Measurements from ENCODE around the gene RTN4. TPM values are rescaled to one million over a fixed set of nuclear protein-coding genes. Genes with fewer than 3 reads are reported as not detected.

The RTN4 gene
- polyA plus RNA-seq, 1 experiment, result 219 TPM

DNA sequence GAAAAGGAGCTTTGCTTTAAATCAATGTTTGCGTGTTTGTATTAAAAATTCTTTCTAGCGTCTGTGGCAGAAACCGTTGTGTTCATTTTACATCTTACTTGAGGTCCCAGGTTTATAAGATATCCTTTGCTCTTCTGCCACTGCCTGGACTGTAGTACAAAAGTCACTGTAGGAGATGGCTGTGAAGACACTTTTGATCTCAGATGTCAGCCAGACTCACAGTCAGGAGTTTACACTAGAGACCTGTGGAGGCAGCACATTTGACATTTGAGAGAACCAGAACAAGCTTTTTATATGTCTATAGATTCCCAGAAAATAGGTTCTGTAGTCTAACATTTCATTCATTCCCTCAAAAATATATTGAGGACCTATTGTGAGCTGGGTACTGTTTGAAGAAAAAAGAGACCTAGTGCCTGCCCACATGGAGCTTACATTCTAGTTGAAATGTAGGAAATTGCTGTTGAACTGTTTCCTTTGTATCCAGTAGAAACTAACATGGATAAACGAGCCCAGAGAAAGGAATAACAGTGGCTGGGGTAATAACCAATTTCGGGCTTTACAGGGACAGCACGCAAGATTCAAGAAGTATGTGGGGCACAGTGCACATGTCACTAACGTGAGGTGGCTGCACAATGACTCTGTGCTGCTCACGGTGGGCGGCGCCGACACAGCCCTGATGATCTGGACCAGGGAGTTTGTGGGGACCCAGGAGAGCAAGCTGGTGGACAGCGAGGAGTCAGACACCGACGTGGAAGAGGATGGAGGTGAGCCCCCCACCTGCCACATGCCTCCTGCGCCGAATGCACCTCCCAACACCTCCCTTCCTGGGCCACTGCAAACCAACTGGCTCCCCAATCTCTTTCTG, 122.3 kb downstream of the RTN4 start:
- CTCF ChIA-PET, result interaction anchor here (0.6 kb wide), 1 partner anchor 13 kb away, joined by 3 read pairs; no protein-coding TSS in a partner anchor

DNA sequence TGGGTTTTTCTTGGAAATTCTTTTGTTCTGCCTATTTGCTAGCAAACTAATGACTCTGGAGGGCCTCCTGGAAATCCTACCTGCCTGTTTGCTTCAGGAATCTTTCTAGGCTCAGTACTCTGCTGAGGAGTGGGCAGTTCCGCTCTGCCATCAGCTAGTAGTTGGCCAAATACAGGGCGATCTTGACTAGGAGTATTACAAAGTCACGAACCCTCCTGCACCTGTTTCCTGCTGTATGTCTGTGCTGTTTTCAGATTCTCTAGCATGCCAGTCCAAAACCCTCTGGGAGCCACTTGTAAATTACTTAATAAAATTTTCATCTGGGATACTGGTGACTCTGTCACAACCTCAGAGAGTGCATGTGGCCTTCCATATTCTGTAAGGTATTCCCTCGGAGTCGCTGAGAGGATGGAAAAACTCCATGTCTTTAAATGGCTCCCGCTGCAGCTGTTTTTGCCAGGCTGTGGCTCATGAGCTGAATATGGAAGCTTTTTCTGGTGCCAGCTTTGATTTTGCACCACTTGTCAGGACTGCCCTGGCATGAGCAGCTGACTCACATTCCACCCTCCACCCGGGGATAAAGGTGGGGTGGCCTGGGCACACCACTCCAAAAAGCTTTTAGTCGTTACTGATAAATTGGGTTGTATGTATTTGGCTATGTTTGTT, 123.0 kb downstream of the RTN4 start:
- Histone ChIP-seq H3K4me3 (ENCODE audit: low read depth, low read length) (no peak overlapping the region), H3K36me3 (ENCODE audit: control insufficient read depth, insufficient read depth, low read length) (no peaks in the 10 kb centered on the region), H3K27me3 (ENCODE audit: control insufficient read depth, insufficient read depth, low read length) (peaks cover 2% of the 10 kb centered on the region; the same call in 1 of the 2 replicates)
- no peak for DNase-seq (ENCODE audit: low read depth)
- CTCF ChIA-PET, result interaction anchor here (0.6 kb wide), 1 partner anchor 12 kb away, joined by 3 read pairs; no protein-coding TSS in a partner anchor
- no peak for TF ChIP-seq CTCF (IDR thresholded peaks at IDR 0.05; ENCODE audit: insufficient read depth, low read depth, low read length)
- POLR2A ChIA-PET, result no interaction called here

More for the DNA sequence above, 122.3 kb downstream of the RTN4 start:
- no peak for DNase-seq (ENCODE audit: low read depth)
- POLR2A ChIA-PET, result interaction anchor here (0.5 kb wide), 1 partner anchor 50 kb away, joined by 4 read pairs; no protein-coding TSS in a partner anchor
- H3K27me3 ChIP-seq (ENCODE audit: control insufficient read depth, insufficient read depth, low read length), result peaks cover 2% of the 10 kb centered on the region; the same call in 1 of the 2 replicates
- H3K4me3 ChIP-seq (ENCODE audit: low read depth, low read length), result no peak overlapping the region
- TF ChIP-seq CTCF (IDR thresholded peaks at IDR 0.05; ENCODE audit: insufficient read depth, low read depth, low read length), result no peak
- H3K36me3 ChIP-seq (ENCODE audit: control insufficient read depth, insufficient read depth, low read length), result no peaks in the 10 kb centered on the region

GRCh38 chr2:54925022-54925421, 125.2 kb downstream of the RTN4 start:
- ChIA-PET CTCF (interaction anchor here (1.2 kb wide), 1 partner anchor 14 kb away, joined by 6 read pairs; no protein-coding TSS in a partner anchor), POLR2A (no interaction called here)
- DNase-seq (ENCODE audit: low read depth), result no peak
- Histone ChIP-seq H3K36me3 (ENCODE audit: control insufficient read depth, insufficient read depth, low read length) (no peaks in the 10 kb centered on the region), H3K27me3 (ENCODE audit: control insufficient read depth, insufficient read depth, low read length) (0 out of 2 replicates have a peak, but pooled peaks cover 2% of the 10 kb centered on the region), H3K4me3 (ENCODE audit: low read depth, low read length) (no peak overlapping the region)
- TF ChIP-seq CTCF (IDR thresholded peaks at IDR 0.05; ENCODE audit: insufficient read depth, low read depth, low read length), result no peak

DNA sequence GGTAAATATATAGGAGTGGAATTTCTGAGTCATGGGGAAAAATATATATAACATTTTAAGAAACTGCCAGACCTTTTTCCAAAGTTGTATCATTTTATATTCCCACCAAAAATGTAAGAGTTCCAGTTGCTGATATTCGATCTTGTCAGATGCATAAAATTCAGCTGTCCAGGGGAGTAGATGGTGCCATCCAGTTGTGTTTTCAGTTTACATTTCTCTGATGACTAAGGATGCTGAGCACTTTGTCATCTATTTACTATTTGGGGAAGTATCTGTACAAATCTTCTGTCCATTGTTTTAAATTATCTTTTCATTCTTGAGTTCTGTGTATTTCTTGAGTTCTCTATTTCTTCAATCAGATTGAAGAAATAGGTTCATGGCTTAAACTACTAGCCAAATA, 126.1 kb downstream of the RTN4 start:
- ChIA-PET CTCF (interaction anchor here (1.0 kb wide), 1 partner anchor 51 kb away, joined by 4 read pairs; no protein-coding TSS in a partner anchor), POLR2A (no interaction called here)
- no peak overlapping the region for H3K4me3 ChIP-seq (ENCODE audit: low read depth, low read length)
- TF ChIP-seq CTCF (IDR thresholded peaks at IDR 0.05; ENCODE audit: insufficient read depth, low read depth, low read length), result no peak
- 0 out of 2 replicates have a peak, but pooled peaks cover 2% of the 10 kb centered on the region for H3K27me3 ChIP-seq (ENCODE audit: control insufficient read depth, insufficient read depth, low read length)
- DNase-seq (ENCODE audit: low read depth), result no peak
- H3K36me3 ChIP-seq (ENCODE audit: control insufficient read depth, insufficient read depth, low read length), result no peaks in the 10 kb centered on the region

Small RNAs within 50 kb of the gene (small RNA-seq; reads per million reads assigned to genes)
- not detected for gene RNU6-433P (ENCODE audit: insufficient read length, low read depth, low replicate concordance)

Other genes with a start within 250 kb of the RTN4 start
- gene CLHC1, start 181.8 kb upstream of the RTN4 start, polyA plus RNA-seq (2011; rRNA removed), result 3.8 and 8.4 TPM in 2 replicates
- gene RPS27A, start 182.2 kb upstream of the RTN4 start, polyA plus RNA-seq (2011; rRNA removed), result 769 and 1,763 TPM in 2 replicates
- 11.1 and 20.3 TPM in 2 replicates for gene MTIF2, start 218.8 kb upstream of the RTN4 start, polyA plus RNA-seq (2011; rRNA removed)